Neural cell (in vitro differentiated cells): ENCODE measurements around the gene SDF2L1.

Source experiments
- TF ChIP-seq, protein P1 (sequence below): fragments of 450-650 bp; IDR thresholded peaks from 2 replicates; pipeline ENCODE4 v1.5.1; 2014; ENCODE audit warnings: antibody characterized with exemption, mild to moderate bottlenecking, moderate library complexity; ENCODE audit not compliant: poor library complexity, severe bottlenecking
- TF ChIP-seq, protein P2 (sequence below): IDR thresholded peaks from 2 replicates; pipeline ENCODE4 v1.6.1; 2012; ENCODE audit warnings: borderline replicate concordance

DNA sequence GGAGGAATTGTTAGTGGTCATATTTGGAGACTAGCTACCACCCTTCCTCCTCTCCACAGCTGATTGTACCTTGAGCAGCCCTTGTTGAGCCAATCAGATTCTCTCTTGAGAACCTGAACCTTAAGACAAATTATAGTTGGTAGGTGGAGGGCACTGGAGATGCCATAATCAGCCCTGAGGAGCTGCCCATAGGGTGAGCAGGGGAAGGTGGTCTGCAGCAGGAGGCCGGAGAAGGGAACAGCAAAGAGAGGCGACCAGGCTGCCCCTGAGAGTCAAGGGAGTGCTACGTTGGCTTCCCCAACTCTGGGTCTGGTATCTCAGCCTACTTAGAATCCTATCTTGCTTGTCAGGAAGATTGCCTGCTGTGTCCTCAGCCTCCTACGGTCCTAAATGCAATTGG lies 2.7 kb upstream of the SDF2L1 start:
- TF ChIP-seq, protein P1, sequence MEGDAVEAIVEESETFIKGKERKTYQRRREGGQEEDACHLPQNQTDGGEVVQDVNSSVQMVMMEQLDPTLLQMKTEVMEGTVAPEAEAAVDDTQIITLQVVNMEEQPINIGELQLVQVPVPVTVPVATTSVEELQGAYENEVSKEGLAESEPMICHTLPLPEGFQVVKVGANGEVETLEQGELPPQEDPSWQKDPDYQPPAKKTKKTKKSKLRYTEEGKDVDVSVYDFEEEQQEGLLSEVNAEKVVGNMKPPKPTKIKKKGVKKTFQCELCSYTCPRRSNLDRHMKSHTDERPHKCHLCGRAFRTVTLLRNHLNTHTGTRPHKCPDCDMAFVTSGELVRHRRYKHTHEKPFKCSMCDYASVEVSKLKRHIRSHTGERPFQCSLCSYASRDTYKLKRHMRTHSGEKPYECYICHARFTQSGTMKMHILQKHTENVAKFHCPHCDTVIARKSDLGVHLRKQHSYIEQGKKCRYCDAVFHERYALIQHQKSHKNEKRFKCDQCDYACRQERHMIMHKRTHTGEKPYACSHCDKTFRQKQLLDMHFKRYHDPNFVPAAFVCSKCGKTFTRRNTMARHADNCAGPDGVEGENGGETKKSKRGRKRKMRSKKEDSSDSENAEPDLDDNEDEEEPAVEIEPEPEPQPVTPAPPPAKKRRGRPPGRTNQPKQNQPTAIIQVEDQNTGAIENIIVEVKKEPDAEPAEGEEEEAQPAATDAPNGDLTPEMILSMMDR: no peak
- TF ChIP-seq, protein P2, sequence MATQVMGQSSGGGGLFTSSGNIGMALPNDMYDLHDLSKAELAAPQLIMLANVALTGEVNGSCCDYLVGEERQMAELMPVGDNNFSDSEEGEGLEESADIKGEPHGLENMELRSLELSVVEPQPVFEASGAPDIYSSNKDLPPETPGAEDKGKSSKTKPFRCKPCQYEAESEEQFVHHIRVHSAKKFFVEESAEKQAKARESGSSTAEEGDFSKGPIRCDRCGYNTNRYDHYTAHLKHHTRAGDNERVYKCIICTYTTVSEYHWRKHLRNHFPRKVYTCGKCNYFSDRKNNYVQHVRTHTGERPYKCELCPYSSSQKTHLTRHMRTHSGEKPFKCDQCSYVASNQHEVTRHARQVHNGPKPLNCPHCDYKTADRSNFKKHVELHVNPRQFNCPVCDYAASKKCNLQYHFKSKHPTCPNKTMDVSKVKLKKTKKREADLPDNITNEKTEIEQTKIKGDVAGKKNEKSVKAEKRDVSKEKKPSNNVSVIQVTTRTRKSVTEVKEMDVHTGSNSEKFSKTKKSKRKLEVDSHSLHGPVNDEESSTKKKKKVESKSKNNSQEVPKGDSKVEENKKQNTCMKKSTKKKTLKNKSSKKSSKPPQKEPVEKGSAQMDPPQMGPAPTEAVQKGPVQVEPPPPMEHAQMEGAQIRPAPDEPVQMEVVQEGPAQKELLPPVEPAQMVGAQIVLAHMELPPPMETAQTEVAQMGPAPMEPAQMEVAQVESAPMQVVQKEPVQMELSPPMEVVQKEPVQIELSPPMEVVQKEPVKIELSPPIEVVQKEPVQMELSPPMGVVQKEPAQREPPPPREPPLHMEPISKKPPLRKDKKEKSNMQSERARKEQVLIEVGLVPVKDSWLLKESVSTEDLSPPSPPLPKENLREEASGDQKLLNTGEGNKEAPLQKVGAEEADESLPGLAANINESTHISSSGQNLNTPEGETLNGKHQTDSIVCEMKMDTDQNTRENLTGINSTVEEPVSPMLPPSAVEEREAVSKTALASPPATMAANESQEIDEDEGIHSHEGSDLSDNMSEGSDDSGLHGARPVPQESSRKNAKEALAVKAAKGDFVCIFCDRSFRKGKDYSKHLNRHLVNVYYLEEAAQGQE: no peak
